GM19397 (cell line): ENCODE measurements around the gene CFAP20DC.
"Not testable (repeated sequence)": the region's sequence is repeated elsewhere in the genome, so short reads cannot be mapped to it uniquely, and the experiment has no call there.

Experiments
- ATAC-seq: cut with Tn5 transposase; IDR thresholded peaks from one replicate; pipeline ENCODE4 v1.9.1; 2021; ENCODE audit warnings: mild to moderate bottlenecking, moderate library complexity; ENCODE audit not compliant: unreplicated experiment

Gene CFAP20DC

GRCh38 chr3:59049671-59050331 lies at the start of gene CFAP20DC:
TSS of gene CFAP20DC (minus strand) at chr3:59050025. CDS start at chr3:59049631, 394 bp downstream.
- peak; percentile 99 for ATAC-seq

GRCh38 chr3:59098516-59098915 lies 48.7 kb upstream of the CFAP20DC start:
- ATAC-seq = not testable (repeated sequence)

- ATAC-seq = no peak
Observed at GRCh38 chr3:59094446-59094845, 44.6 kb upstream of the CFAP20DC start.

- no peak for ATAC-seq
Observed at GRCh38 chr3:59093521-59093920, 43.7 kb upstream of the CFAP20DC start.

- no peak for ATAC-seq
Observed at GRCh38 chr3:59088761-59089160, 38.9 kb upstream of the CFAP20DC start.

- ATAC-seq = no peak
Observed at GRCh38 chr3:59085976-59086375, 36.2 kb upstream of the CFAP20DC start.

- no peak for ATAC-seq
Observed at GRCh38 chr3:59084583-59084982, 34.8 kb upstream of the CFAP20DC start.

- no peak for ATAC-seq
Observed at GRCh38 chr3:59082106-59082505, 32.3 kb upstream of the CFAP20DC start.

GRCh38 chr3:59081071-59081470 lies 31.2 kb upstream of the CFAP20DC start:
- no peak for ATAC-seq

- no peak for ATAC-seq
Observed at GRCh38 chr3:59079962-59080361, 30.1 kb upstream of the CFAP20DC start.

- no peak for ATAC-seq
Observed at GRCh38 chr3:59074764-59075163, 24.9 kb upstream of the CFAP20DC start.

GRCh38 chr3:59072681-59073080 lies 22.9 kb upstream of the CFAP20DC start:
- no peak for ATAC-seq

- no peak for ATAC-seq
Observed at GRCh38 chr3:59069838-59070237, 20.0 kb upstream of the CFAP20DC start.

GRCh38 chr3:59065240-59065639 lies 15.4 kb upstream of the CFAP20DC start:
- no peak for ATAC-seq

GRCh38 chr3:59064728-59065127 lies 14.9 kb upstream of the CFAP20DC start:
- no peak for ATAC-seq

- ATAC-seq = no peak
Observed at GRCh38 chr3:59064276-59064675, 14.5 kb upstream of the CFAP20DC start.

- no peak for ATAC-seq
Observed at GRCh38 chr3:59056706-59057105, 6.9 kb upstream of the CFAP20DC start.

GRCh38 chr3:59052803-59053411 lies 3.1 kb upstream of the CFAP20DC start:
- ATAC-seq = no peak

- ATAC-seq = not testable (repeated sequence)
Observed at GRCh38 chr3:59050811-59051414, 1.1 kb upstream of the CFAP20DC start.

- ATAC-seq = no peak
Observed at GRCh38 chr3:59046839-59047238, 3.0 kb downstream of the CFAP20DC start.

GRCh38 chr3:59043391-59043790 lies 6.4 kb downstream of the CFAP20DC start:
- ATAC-seq = no peak

- no peak for ATAC-seq
Observed at GRCh38 chr3:59040902-59041301, 8.9 kb downstream of the CFAP20DC start.
